Calu3 (cell line): ENCODE measurements around the gene USO1. TPM values are rescaled to one million over a fixed set of nuclear protein-coding genes. Genes with fewer than 3 reads are reported as not detected.

ENCODE experiments used
- BruUV-seq: library from RNA; stranded (reverse); fragments of 400-500 nt; replicated peaks from 2 replicates; lab custom pipeline; 2021; lab: Mats Ljungman, UMichigan
- CTCF ChIA-PET: fragments of 300-600 bp; sonication (Branson Sonifier 250); formaldehyde crosslinking; loops from one replicate; lab custom pipeline; 2022; ENCODE audit warnings: antibody characterized with exemption; lab: Charles Lee
- DNase-seq: peaks from one replicate; pipeline ENCODE4 v3.0.0; 2022
- H3K27ac Mint-ChIP-seq: one replicate; pipeline ENCODE4 v1.8.0; 2022; ENCODE audit warnings: mixed read lengths; ENCODE audit not compliant: unreplicated experiment
- H3K27me3 Mint-ChIP-seq: one replicate; pipeline ENCODE4 v1.8.0; 2022; ENCODE audit warnings: mixed read lengths; ENCODE audit not compliant: unreplicated experiment
- H3K36me3 Mint-ChIP-seq: one replicate; pipeline ENCODE4 v1.8.0; 2022; ENCODE audit warnings: mild to moderate bottlenecking, moderate library complexity, mixed read lengths; ENCODE audit not compliant: insufficient read depth, unreplicated experiment
- H3K4me1 Mint-ChIP-seq: one replicate; pipeline ENCODE4 v1.8.0; 2022; ENCODE audit warnings: mild to moderate bottlenecking, low read depth, mixed read lengths; ENCODE audit not compliant: unreplicated experiment
- H3K4me3 Mint-ChIP-seq: one replicate; pipeline ENCODE4 v1.8.0; 2022; ENCODE audit warnings: mild to moderate bottlenecking, low read depth, moderate library complexity, mixed read lengths; ENCODE audit not compliant: unreplicated experiment
- H3K9me3 Mint-ChIP-seq: one replicate; pipeline ENCODE4 v1.8.0; 2022; ENCODE audit warnings: low read depth, mixed read lengths; ENCODE audit not compliant: unreplicated experiment
- intact Hi-C: fragments of 100-400 bp; cut with micrococcal nuclease; formaldehyde crosslinking; loops from one replicate; pipeline ENCODE4 v1.10.0; 2022; ENCODE audit not compliant: unreplicated experiment
- total RNA-seq: library from RNA; stranded (reverse); gene quantifications from 2 replicates; pipeline ENCODE4 v1.2.3, GENCODE V29; 2022
- TF ChIP-seq, protein P1 (sequence below): fragments of 200-600 bp; IDR thresholded peaks from one replicate; pipeline ENCODE4 v1.8.0; 2022; ENCODE audit warnings: antibody characterized with exemption; ENCODE audit not compliant: unreplicated experiment

The USO1 gene
- total RNA-seq, 1 experiment from 2014 or later: 45.4 TPM

DNA sequence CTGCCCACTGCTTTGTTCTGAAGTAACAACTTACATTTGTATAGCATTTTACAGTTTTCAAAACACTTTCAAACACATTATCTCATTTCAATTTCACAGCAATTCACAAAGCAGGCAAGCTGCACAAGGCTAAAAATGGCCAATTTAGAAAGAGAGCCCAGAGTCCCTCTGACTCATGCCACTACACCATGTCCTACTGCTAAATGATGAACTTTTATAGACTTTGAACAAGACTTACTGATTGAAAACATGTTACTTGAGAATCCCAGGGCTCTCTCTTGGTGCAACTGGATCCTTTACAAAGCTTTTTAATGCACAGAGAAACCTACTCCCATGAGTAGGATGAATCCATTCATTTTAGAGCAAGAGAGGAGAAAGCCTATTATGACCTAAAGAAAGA lies 45.4 kb upstream of the USO1 start:
- H3K27me3 Mint-ChIP-seq: no peaks in the 10 kb centered on the region
- H3K4me3 Mint-ChIP-seq: no peak overlapping the region
- H3K9me3 Mint-ChIP-seq: no peaks in the 10 kb centered on the region
- no peak for DNase-seq
- CTCF ChIA-PET: no interaction called here
- no peaks in the 10 kb centered on the region for H3K4me1 Mint-ChIP-seq
- H3K36me3 Mint-ChIP-seq: peaks cover 4% of the 10 kb centered on the region
- BruUV-seq: no TSS peak
- TF ChIP-seq, protein P1, sequence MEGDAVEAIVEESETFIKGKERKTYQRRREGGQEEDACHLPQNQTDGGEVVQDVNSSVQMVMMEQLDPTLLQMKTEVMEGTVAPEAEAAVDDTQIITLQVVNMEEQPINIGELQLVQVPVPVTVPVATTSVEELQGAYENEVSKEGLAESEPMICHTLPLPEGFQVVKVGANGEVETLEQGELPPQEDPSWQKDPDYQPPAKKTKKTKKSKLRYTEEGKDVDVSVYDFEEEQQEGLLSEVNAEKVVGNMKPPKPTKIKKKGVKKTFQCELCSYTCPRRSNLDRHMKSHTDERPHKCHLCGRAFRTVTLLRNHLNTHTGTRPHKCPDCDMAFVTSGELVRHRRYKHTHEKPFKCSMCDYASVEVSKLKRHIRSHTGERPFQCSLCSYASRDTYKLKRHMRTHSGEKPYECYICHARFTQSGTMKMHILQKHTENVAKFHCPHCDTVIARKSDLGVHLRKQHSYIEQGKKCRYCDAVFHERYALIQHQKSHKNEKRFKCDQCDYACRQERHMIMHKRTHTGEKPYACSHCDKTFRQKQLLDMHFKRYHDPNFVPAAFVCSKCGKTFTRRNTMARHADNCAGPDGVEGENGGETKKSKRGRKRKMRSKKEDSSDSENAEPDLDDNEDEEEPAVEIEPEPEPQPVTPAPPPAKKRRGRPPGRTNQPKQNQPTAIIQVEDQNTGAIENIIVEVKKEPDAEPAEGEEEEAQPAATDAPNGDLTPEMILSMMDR: no peak
- H3K27ac Mint-ChIP-seq: no peak overlapping the region
- intact Hi-C loops: no loop called here

DNA sequence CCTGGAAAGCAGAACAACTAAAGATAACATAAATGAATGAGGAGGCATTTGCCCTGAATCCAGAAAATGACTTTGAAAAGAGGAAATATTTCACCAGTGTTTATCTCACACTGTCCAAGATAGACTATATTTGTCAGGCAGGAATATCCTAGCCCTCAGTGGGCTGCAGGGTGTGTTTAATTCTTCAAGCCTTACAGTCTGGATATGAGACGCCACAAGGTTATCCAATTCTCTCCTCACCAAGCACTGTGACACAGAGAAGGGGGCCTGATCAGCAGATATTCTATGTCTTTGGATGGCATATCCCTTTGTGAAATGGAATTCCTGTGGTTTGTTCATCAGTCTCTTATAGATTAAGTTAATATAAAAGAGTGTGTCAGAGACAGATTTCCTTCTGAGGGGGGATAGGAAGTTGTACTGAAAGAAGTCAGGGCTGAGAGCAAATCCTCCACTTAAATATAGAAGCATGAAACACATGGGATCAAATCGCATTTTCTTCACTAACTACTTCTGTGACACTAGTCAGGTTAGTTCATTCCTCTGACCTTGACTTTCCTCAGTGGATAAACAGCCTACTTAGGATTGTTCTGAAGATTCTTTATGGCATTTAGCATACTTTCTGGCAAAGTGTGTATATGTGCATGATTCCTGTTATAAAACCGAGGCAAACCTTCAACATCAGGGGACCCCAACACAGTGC lies 44.4 kb upstream of the USO1 start:
- peaks cover 4% of the 10 kb centered on the region for H3K36me3 Mint-ChIP-seq
- no peaks in the 10 kb centered on the region for H3K4me1 Mint-ChIP-seq
- no TSS peak for BruUV-seq
- DNase-seq: no peak
- CTCF ChIA-PET: no interaction called here
- intact Hi-C loops: no loop called here
- TF ChIP-seq, protein P1: no peak
- H3K9me3 Mint-ChIP-seq: no peaks in the 10 kb centered on the region
- H3K4me3 Mint-ChIP-seq: no peak overlapping the region
- H3K27ac Mint-ChIP-seq: no peak overlapping the region
- no peaks in the 10 kb centered on the region for H3K27me3 Mint-ChIP-seq

GRCh38 chr4:75683482-75684155 lies 40.8 kb upstream of the USO1 start:
- intact Hi-C loops: no loop called here
- Mint-ChIP-seq H3K4me1 (no peaks in the 10 kb centered on the region), H3K9me3 (no peaks in the 10 kb centered on the region), H3K4me3 (no peak overlapping the region), H3K36me3 (no peaks in the 10 kb centered on the region), H3K27ac (no peak overlapping the region), H3K27me3 (no peaks in the 10 kb centered on the region)
- CTCF ChIA-PET: interaction anchor here (0.7 kb wide), 1 partner anchor 1969 kb away, joined by 4 read pairs; no protein-coding TSS in a partner anchor
- DNase-seq: no peak
- TF ChIP-seq, protein P1: no peak
- BruUV-seq: no TSS peak

DNA sequence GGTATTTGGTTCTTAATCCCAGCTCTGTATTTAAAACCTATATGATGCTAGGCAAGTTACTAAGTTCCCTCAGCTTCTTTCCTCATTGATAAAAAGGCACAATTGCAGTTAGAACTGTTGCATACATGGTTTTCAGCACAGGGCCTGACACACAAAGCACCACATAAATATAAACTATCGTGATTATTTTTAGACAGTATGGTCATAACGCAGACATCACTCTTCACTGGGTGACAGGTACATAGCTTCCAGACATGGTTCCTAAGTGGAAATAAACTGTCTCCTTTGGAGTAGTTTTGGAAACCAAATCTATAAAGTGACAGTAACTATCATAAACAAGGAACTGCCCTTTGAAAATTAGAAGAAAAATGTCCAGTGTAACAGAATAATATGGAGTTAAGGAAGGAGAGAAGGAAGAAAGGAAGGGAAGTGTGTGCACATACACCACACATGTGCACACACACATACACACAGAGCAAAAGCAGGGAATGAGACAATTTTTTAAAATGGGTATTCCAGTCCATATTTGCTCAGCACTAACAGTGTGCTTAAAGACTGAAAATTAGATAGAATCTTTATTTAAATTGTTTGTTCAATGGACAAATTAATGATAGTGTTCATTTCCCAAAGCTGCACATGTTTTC lies 38.7 kb upstream of the USO1 start:
- H3K27ac Mint-ChIP-seq: no peak overlapping the region
- H3K27me3 Mint-ChIP-seq: no peaks in the 10 kb centered on the region
- intact Hi-C loops: no loop called here
- H3K4me1 Mint-ChIP-seq: no peaks in the 10 kb centered on the region
- no peak overlapping the region for H3K4me3 Mint-ChIP-seq
- H3K9me3 Mint-ChIP-seq: no peaks in the 10 kb centered on the region
- no TSS peak for BruUV-seq
- CTCF ChIA-PET: no interaction called here
- H3K36me3 Mint-ChIP-seq: no peaks in the 10 kb centered on the region
- TF ChIP-seq, protein P1: no peak
- DNase-seq: no peak
